GM12801 (cell line): ENCODE results near the gene ARRB2.

ENCODE experiments used
- CTCF ChIP-seq: IDR thresholded peaks from one replicate; pipeline ENCODE4 v1.5.1; 2011; ENCODE audit warnings: control low read depth; ENCODE audit not compliant: insufficient read length; ENCODE audit errors: extremely low read depth

Gene ARRB2

GRCh38 chr17:4759776-4760236 is 49.4 kb downstream of the ARRB2 start:
- TF ChIP-seq CTCF: no peak

GRCh38 chr17:4764595-4764994 is 54.2 kb downstream of the ARRB2 start:
- TF ChIP-seq CTCF: no peak

- no peak for TF ChIP-seq CTCF
These were observed 55.8 kb downstream of the ARRB2 start for GRCh38 chr17:4766201-4766600.

- no peak for TF ChIP-seq CTCF
These were observed 56.3 kb downstream of the ARRB2 start for GRCh38 chr17:4766723-4767122.

GRCh38 chr17:4768298-4768697 is 57.9 kb downstream of the ARRB2 start:
- no peak for TF ChIP-seq CTCF

- no peak for TF ChIP-seq CTCF
These were observed 59.2 kb downstream of the ARRB2 start for GRCh38 chr17:4769628-4770027.
